ENCODE measurements around the gene OSBPL7. TPM values are rescaled to one million over a fixed set of nuclear protein-coding genes. Genes with fewer than 3 reads are reported as not detected.

OSBPL7 gene
- total RNA-seq: 1 to 10 TPM; 1.1 to 4.6 (median 1.6) TPM

GRCh38 chr17:47821424-47822391 is at the start of gene OSBPL7:
OSBPL7 (minus strand) TSS chr17:47821794; CDS start chr17:47820278, 1,516 bp downstream.
- intact Hi-C loops (cut with DNase I): no loop called here
- Histone ChIP-seq H3K4me3 (peak within 1 kb of the TSS; percentile 35 to 69 (median 54)), H3K36me3 (peaks cover 18 to 69% (median 31%) of the 10 kb centered on the region in 3 donors), H3K4me1 (peaks cover 20 to 30% (median 21%) of the 10 kb centered on the region in 3 donors), H3K27ac (peak within 1 kb of the TSS; percentile 50 to 64 (median 61)), H3K9me3 (no peaks in the 10 kb centered on the region), H3K27me3 (no peaks in the 10 kb centered on the region)
- peak; percentile 33 for DNase-seq
- 0 to 25% methylated on average over 5 of the region's 21 CpGs for WGBS, 2 donors
- TF ChIP-seq POLR2A (IDR thresholded peaks at IDR 0.05): peak in 1 of 4 donors; percentile 30
- TF ChIP-seq CTCF (IDR thresholded peaks at IDR 0.05): peak in 1 of 6 experiments; percentile 22

- Histone ChIP-seq H3K4me3 (no peak overlapping the region), H3K27me3 (peaks cover 0 to 96% (median 3%) of the 10 kb centered on the region in 4 donors), H3K4me1 (peaks cover 4 to 23% (median 9%) of the 10 kb centered on the region in 3 donors), H3K27ac (no peak overlapping the region), H3K36me3 (no peaks in the 10 kb centered on the region), H3K9me3 (no peaks in the 10 kb centered on the region)
- DNase-seq: no peak
- intact Hi-C loops (cut with DNase I): no loop called here
- TF ChIP-seq POLR2A (IDR thresholded peaks at IDR 0.05) (no peak), CTCF (IDR thresholded peaks at IDR 0.05) (no peak)
Measured at GRCh38 chr17:47871048-47871447, 49.5 kb upstream of the OSBPL7 start.

- H3K4me3 ChIP-seq: no peak overlapping the region
- no peak for TF ChIP-seq CTCF (IDR thresholded peaks at IDR 0.05)
- TF ChIP-seq POLR2A (IDR thresholded peaks at IDR 0.05): no peak
- H3K27me3 ChIP-seq: peaks cover 0 to 96% (median 3%) of the 10 kb centered on the region in 4 donors
- no peaks in the 10 kb centered on the region for H3K36me3 ChIP-seq
- H3K9me3 ChIP-seq: no peaks in the 10 kb centered on the region
- WGBS, 2 donors: 56 to 57% methylated on average over 1 of the region's 1 CpG
- no peak for DNase-seq
- H3K27ac ChIP-seq: no peak overlapping the region
- H3K4me1 ChIP-seq: peaks cover 4 to 29% (median 9%) of the 10 kb centered on the region in 3 donors
- intact Hi-C loops (cut with DNase I): no loop called here
Measured at GRCh38 chr17:47870056-47870455, 48.5 kb upstream of the OSBPL7 start.

GRCh38 chr17:47869114-47869513 is 47.5 kb upstream of the OSBPL7 start:
- peaks cover 4 to 38% (median 15%) of the 10 kb centered on the region in 3 donors for H3K4me1 ChIP-seq
- no peak overlapping the region for H3K4me3 ChIP-seq
- H3K27ac ChIP-seq: no peak overlapping the region
- H3K27me3 ChIP-seq: peaks cover 0 to 93% (median 3%) of the 10 kb centered on the region in 4 donors
- intact Hi-C loops (cut with DNase I): no loop called here
- TF ChIP-seq CTCF (IDR thresholded peaks at IDR 0.05): no peak
- TF ChIP-seq POLR2A (IDR thresholded peaks at IDR 0.05): no peak
- no peaks in the 10 kb centered on the region for H3K9me3 ChIP-seq
- no CpG with 5 or more reads among the region's 2 CpGs for WGBS, 2 donors
- no peaks in the 10 kb centered on the region for H3K36me3 ChIP-seq
- no peak for DNase-seq

All from esophagus squamous epithelium (tissue), 5 donors.